ENCODE results near the gene UBL7. TPM values are rescaled to one million over a fixed set of nuclear protein-coding genes. Genes with fewer than 3 reads are reported as not detected.

Gene UBL7
- total RNA-seq, 4 donors from 2014 or later, result 31.2 to 44.0 (median 35.2) TPM

- no peaks in the 10 kb centered on the region for H3K36me3 ChIP-seq
- no peaks in the 10 kb centered on the region for H3K9me3 ChIP-seq
- intact Hi-C loops (cut with DNase I), result no loop called here
- WGBS, 2 donors, result 45 to 50% methylated on average over 2 of the region's 2 CpGs
- TF ChIP-seq CTCF (IDR thresholded peaks at IDR 0.05), result no peak
- TF ChIP-seq POLR2A (IDR thresholded peaks at IDR 0.05), result no peak
- H3K27ac ChIP-seq, result no peak overlapping the region
- H3K27me3 ChIP-seq, result peaks cover 0 to 9% (median under 1%) of the 10 kb centered on the region in 4 donors
- H3K4me3 ChIP-seq, result no peak overlapping the region
- peaks cover 0 to 17% (median 1%) of the 10 kb centered on the region in 3 donors for H3K4me1 ChIP-seq
- no peak for DNase-seq
Measured at GRCh38 chr15:74438206-74438605, 22.8 kb downstream of the UBL7 start.

GRCh38 chr15:74434263-74435136 lies 26.5 kb downstream of the UBL7 start:
- Histone ChIP-seq H3K36me3 (no peaks in the 10 kb centered on the region), H3K4me3 (peak overlapping the region; percentile 47 to 90 (median 58)), H3K27me3 (peaks cover 0 to 46% (median 8%) of the 10 kb centered on the region in 4 donors), H3K4me1 (peaks cover 6 to 32% (median 10%) of the 10 kb centered on the region in 3 donors), H3K27ac (peak overlapping the region; percentile 36 to 81 (median 68)), H3K9me3 (no peaks in the 10 kb centered on the region)
- intact Hi-C loops (cut with DNase I), result loop anchor here (2.0 kb wide), 1 partner anchor 52 kb away; no protein-coding TSS in a partner anchor
- no peak for TF ChIP-seq POLR2A (IDR thresholded peaks at IDR 0.05)
- TF ChIP-seq CTCF (IDR thresholded peaks at IDR 0.05), result no peak
- DNase-seq, result no peak
- WGBS, 2 donors, result 63 to 87% methylated on average over 9 to 12 of the region's 16 CpGs

- no peaks in the 10 kb centered on the region for H3K36me3 ChIP-seq
- H3K4me3 ChIP-seq, result peak within 1 kb of the TSS; percentile 47 to 90 (median 58)
- peaks cover 6 to 40% (median 10%) of the 10 kb centered on the region in 3 donors for H3K4me1 ChIP-seq
- no peaks in the 10 kb centered on the region for H3K9me3 ChIP-seq
- no peak for DNase-seq
- WGBS, 2 donors, result 36% methylated on average over 4 of the region's 75 CpGs; no CpG with 5 or more reads in 1 of the 2 donors
- H3K27ac ChIP-seq, result peak within 1 kb of the TSS; percentile 62 to 81 (median 72)
- TF ChIP-seq POLR2A (IDR thresholded peaks at IDR 0.05) (peak in 2 of 4 donors; percentile 58 to 85), CTCF (IDR thresholded peaks at IDR 0.05) (peak in 1 of 6 experiments; percentile 5)
- H3K27me3 ChIP-seq, result peaks cover 0 to 54% (median 8%) of the 10 kb centered on the region in 4 donors
- intact Hi-C loops (cut with DNase I), result loop anchor here (2.0 kb wide), 1 partner anchor 51 kb away; no protein-coding TSS in a partner anchor
Measured at GRCh38 chr15:74433592-74434262, 27.2 kb downstream of the UBL7 start, which contains the start of gene SEMA7A. Gene SEMA7A, minus strand, starts transcription at chr15:74433958. Its CDS starts 40 bp downstream, at chr15:74433918.

GRCh38 chr15:74432968-74433591 lies 27.9 kb downstream of the UBL7 start:
- Histone ChIP-seq H3K4me3 (peak overlapping the region; percentile 47 to 90 (median 58)), H3K27ac (peak overlapping the region; percentile 17 to 81 (median 66)), H3K4me1 (peaks cover 6 to 46% (median 10%) of the 10 kb centered on the region in 3 donors), H3K36me3 (no peaks in the 10 kb centered on the region), H3K27me3 (peaks cover 0 to 58% (median 8%) of the 10 kb centered on the region in 4 donors), H3K9me3 (no peaks in the 10 kb centered on the region)
- DNase-seq, result no peak
- intact Hi-C loops (cut with DNase I), result no loop called here
- 0% methylated on average over 8 of the region's 64 CpGs; no CpG with 5 or more reads in 1 of the 2 donors for WGBS, 2 donors
- TF ChIP-seq CTCF (IDR thresholded peaks at IDR 0.05) (no peak), POLR2A (IDR thresholded peaks at IDR 0.05) (no peak)
